A549 (cell line): ENCODE data around the gene FAM187B. TPM values are rescaled to one million over a fixed set of nuclear protein-coding genes. Genes with fewer than 3 reads are reported as not detected.

Experiments used
- ATAC-seq, 2 experiments: fragments of 200-7000 bp in 1 of 2; fragments of >200 bp in 1 of 2; cut with Nextera tagmentation in 1 of 2; cut with Tn5 transposase in 1 of 2; 3 replicates each; pipeline versions ENCODE4 v1.8.0 to v1.9.1; 2018 to 2020; ENCODE audit warnings: mild to moderate bottlenecking in 1 of 2, moderate library complexity in 1 of 2
- CTCF ChIA-PET: fragments of 300-600 bp; sonication (Branson Sonifier 250); formaldehyde crosslinking; extraction: SDS; loops from one replicate; lab custom pipeline; 2021; ENCODE audit warnings: antibody characterized with exemption, inconsistent platforms; lab: Yijun Ruan, JAX
- POLR2A ChIA-PET: fragments of 350-600 bp; formaldehyde crosslinking; extraction: SDS; loops from one replicate; lab custom pipeline; 2021; ENCODE audit warnings: antibody characterized with exemption, inconsistent platforms; lab: Yijun Ruan, JAX
- DNase-seq, 2 experiments: peaks; one replicate each; pipeline versions ENCODE4 v3.0.0 to v3.0.0-alpha.2; 2011 to 2016; ENCODE audit warnings: low read depth in 1 of 2, low spot score in 1 of 2
- FAIRE-seq: peaks from 2 replicates; lab custom pipeline; 2011; peaks lifted over from hg19 to GRCh38; lab: Jason Lieb, UNC
- H3K27ac ChIP-seq, 2 experiments: fragments of >200 bp; sonication (Bioruptor Twin); formaldehyde crosslinking; 3 replicates each; pipeline ENCODE4 v1.5.1; 2016 to 2017
- H3K4me1 ChIP-seq: fragments of >200 bp; sonication (Bioruptor Twin); formaldehyde crosslinking; 3 replicates; pipeline ENCODE4 v1.6.1; 2016
- H3K4me2 ChIP-seq: fragments of >200 bp; sonication (Bioruptor Twin); formaldehyde crosslinking; 3 replicates; pipeline ENCODE4 v1.6.1; 2016
- H3K4me3 ChIP-seq: fragments of >200 bp; sonication (Bioruptor Twin); formaldehyde crosslinking; 3 replicates; pipeline ENCODE4 v1.5.1; 2016
- H3K9me3 ChIP-seq: fragments of >200 bp; sonication (Bioruptor Twin); formaldehyde crosslinking; 3 replicates; pipeline ENCODE4 v1.6.1; 2016
- ATOH8 ChIP-seq: fragments of 250-450 bp; sonication (Bioruptor Pico); IDR thresholded peaks from 2 replicates; pipeline ENCODE4 v1.5.0; 2020; ENCODE audit warnings: low read depth, mild to moderate bottlenecking, moderate library complexity
- BCL3 ChIP-seq: fragments of >200 bp; sonication (Bioruptor Twin); formaldehyde crosslinking; IDR thresholded peaks from 3 replicates; pipeline ENCODE4 v1.6.1; 2016
- BHLHE40 ChIP-seq: IDR thresholded peaks from 2 replicates; pipeline ENCODE4 v1.6.1; 2012; ENCODE audit warnings: low read depth, low read length, inconsistent platforms
- CBX2 ChIP-seq: fragments of 200-600 bp; sonication (generic); IDR thresholded peaks from 2 replicates; pipeline ENCODE4 v1.6.1; 2016; ENCODE audit warnings: low read depth, mild to moderate bottlenecking, borderline replicate concordance
- CBX8 ChIP-seq: fragments of 200-600 bp; sonication (generic); IDR thresholded peaks from 2 replicates; pipeline ENCODE4 v1.6.1; 2016
- CTCF ChIP-seq: fragments of >200 bp; sonication (Bioruptor Twin); formaldehyde crosslinking; IDR thresholded peaks from 3 replicates; pipeline ENCODE4 v1.5.1; 2016
- E2F6 ChIP-seq: IDR thresholded peaks from 2 replicates; pipeline ENCODE4 v1.6.1; 2012; ENCODE audit warnings: low read depth, borderline replicate concordance
- HDAC2 ChIP-seq: fragments of 200-600 bp; sonication (generic); IDR thresholded peaks from 2 replicates; pipeline ENCODE4 v1.6.1; 2016
- HES2 ChIP-seq: fragments of >200 bp; sonication (Bioruptor Twin); formaldehyde crosslinking; IDR thresholded peaks from 2 replicates; pipeline ENCODE4 v1.6.1; 2016
- HMGXB4 ChIP-seq: fragments of 250-450 bp; sonication (Bioruptor Pico); IDR thresholded peaks from 2 replicates; pipeline ENCODE4 v1.5.0; 2021; ENCODE audit warnings: mild to moderate bottlenecking, moderate library complexity, borderline replicate concordance
- HOXA7 ChIP-seq: fragments of 250-450 bp; sonication (Bioruptor Pico); IDR thresholded peaks from 2 replicates; pipeline ENCODE4 v1.5.0; 2020; ENCODE audit warnings: mild to moderate bottlenecking, moderate library complexity
- HOXB13 ChIP-seq: fragments of 250-450 bp; sonication (Bioruptor Pico); IDR thresholded peaks from 2 replicates; pipeline ENCODE4 v1.5.0; 2020; ENCODE audit warnings: low read depth, mild to moderate bottlenecking, moderate library complexity
- HOXB5 ChIP-seq: fragments of 250-450 bp; sonication (Bioruptor Pico); IDR thresholded peaks from 2 replicates; pipeline ENCODE4 v1.5.0; 2020; ENCODE audit warnings: mild to moderate bottlenecking, moderate library complexity
- JUNB ChIP-seq: fragments of >200 bp; sonication (Bioruptor Twin); formaldehyde crosslinking; IDR thresholded peaks from 2 replicates; pipeline ENCODE4 v1.6.1; 2016
- MAX ChIP-seq: IDR thresholded peaks from 2 replicates; pipeline ENCODE4 v1.6.1; 2012
- MYC ChIP-seq: IDR thresholded peaks from 2 replicates; pipeline ENCODE4 v1.6.1; 2012; ENCODE audit warnings: mild to moderate bottlenecking, inconsistent platforms, low read length, improper control_type of control experiment, borderline replicate concordance
- NFE2L2 ChIP-seq: fragments of 150-350 bp; conservative IDR thresholded peaks from 2 replicates; pipeline ENCODE4 v1.6.1; 2014; ENCODE audit warnings: low read length
- NPAS2 ChIP-seq: fragments of 250-450 bp; sonication (Bioruptor Pico); IDR thresholded peaks from 2 replicates; pipeline ENCODE4 v1.8.0; 2022; ENCODE audit warnings: mild to moderate bottlenecking, moderate library complexity, borderline replicate concordance
- POLR2A ChIP-seq: IDR thresholded peaks from 2 replicates; pipeline ENCODE4 v1.6.1; 2012; ENCODE audit warnings: mild to moderate bottlenecking, low read length
- POLR2AphosphoS2 ChIP-seq: conservative IDR thresholded peaks from 2 replicates; pipeline ENCODE4 v1.6.1; 2012; ENCODE audit warnings: low read length, improper control_type of control experiment, inconsistent platforms
- RAD21 ChIP-seq, 2 experiments: fragments of >200 bp in 1 of 2; sonication (Bioruptor Twin) in 1 of 2; formaldehyde crosslinking in 1 of 2; IDR thresholded peaks in 1 of 2; conservative IDR thresholded peaks in 1 of 2; 2 replicates in 1 of 2; 3 replicates in 1 of 2; pipeline ENCODE4 v1.6.1; 2012 to 2018; ENCODE audit warnings: inconsistent platforms in 1 of 2
- RARB ChIP-seq: fragments of 250-450 bp; sonication (Bioruptor Pico); IDR thresholded peaks from 2 replicates; pipeline ENCODE4 v1.8.0; 2021; ENCODE audit warnings: mild to moderate bottlenecking, moderate library complexity
- RCOR1 ChIP-seq: fragments of 150-350 bp; IDR thresholded peaks from 2 replicates; pipeline ENCODE4 v1.6.1; 2014; ENCODE audit warnings: antibody characterized with exemption, low read length, low read depth
- TFCP2L1 ChIP-seq: fragments of 250-450 bp; sonication (Bioruptor Pico); IDR thresholded peaks from 2 replicates; pipeline ENCODE4 v1.5.0; 2021; ENCODE audit warnings: mild to moderate bottlenecking
- TP53 ChIP-seq: fragments of 250-450 bp; sonication (Bioruptor Pico); IDR thresholded peaks from 2 replicates; pipeline ENCODE4 v1.5.0; 2021; ENCODE audit warnings: mild to moderate bottlenecking, moderate library complexity
- USF2 ChIP-seq: fragments of 450-650 bp; IDR thresholded peaks from 2 replicates; pipeline ENCODE4 v1.6.1; 2014; ENCODE audit warnings: antibody characterized with exemption
- ZC3H11A ChIP-seq: fragments of 450-650 bp; IDR thresholded peaks from 2 replicates; pipeline ENCODE4 v1.6.1; 2014; ENCODE audit warnings: antibody characterized with exemption, mild to moderate bottlenecking
- ZSCAN20 ChIP-seq: fragments of 250-450 bp; sonication (Bioruptor Pico); IDR thresholded peaks from 2 replicates; pipeline ENCODE4 v1.8.0; 2022; ENCODE audit warnings: mild to moderate bottlenecking, moderate library complexity
- WGBS: methylation state at CpG from one replicate; pipeline ENCODE4 v1.1.6; 2017; ENCODE audit errors: missing lambda C conversion rate; 5-methylcytosine and 5-hydroxymethylcytosine counted together
- polyA plus RNA-seq, 4 experiments: library from polyadenylated mRNA; depleted of rRNA in 3 of 4; stranded (reverse); fragments of >200 nt; fragmentation: RNase III in 1 of 4; extraction: RNeasy Plus Mini Kit Qiagen cat#74134 plus additional on column Dnase treatment in 1 of 4; gene quantifications; 2 replicates in 3 of 4; 3 replicates in 1 of 4; pipeline ENCODE4 v1.2.3, GENCODE V29; 2011 to 2017

FAM187B gene
- polyA plus RNA-seq, 2 of the 4 experiments (the other 2 are of a cell fraction): not detected

- Histone ChIP-seq H3K4me2 (no peak overlapping the region), H3K9me3 (no peaks in the 10 kb centered on the region), H3K4me3 (no peak overlapping the region), H3K27ac (no peak overlapping the region), H3K4me1 (no peaks in the 10 kb centered on the region)
- ChIA-PET CTCF (interaction anchor here (0.6 to 2.9 kb wide), 9 partner anchors 10 to 195 kb away, joined by 3 to 12 read pairs (median 6); partner anchors contain the start of gene FXYD7), POLR2A (no interaction called here)
- 2% methylated on average over 2 of the region's 2 CpGs for WGBS
- FAIRE-seq (no peak), DNase-seq (no peak), ATAC-seq (no peak)
- no peak for TF ChIP-seq MYC
- no peak for TF ChIP-seq USF2
- no peak for TF ChIP-seq POLR2AphosphoS2
- TF ChIP-seq E2F6: no peak
- TF ChIP-seq HDAC2: no peak
- no peak for TF ChIP-seq POLR2A
- no peak for TF ChIP-seq BHLHE40
- no peak for TF ChIP-seq JUNB
- no peak for TF ChIP-seq RCOR1
- no peak for TF ChIP-seq TFCP2L1 (CRISPR knock-in tag)
- TF ChIP-seq HOXB5: no peak
- no peak for TF ChIP-seq HOXB13 (CRISPR knock-in tag)
- TF ChIP-seq CBX8: no peak
- no peak for TF ChIP-seq HMGXB4
Observed at GRCh38 chr19:35256566-35256965, 28.0 kb upstream of the FAM187B start.

- WGBS: 69% methylated on average over 17 of the region's 17 CpGs
- FAIRE-seq: no peak
- CTCF ChIA-PET: interaction anchor here (0.7 to 2.3 kb wide), 8 partner anchors 11 to 282 kb away, joined by 3 to 11 read pairs (median 4); no protein-coding TSS in a partner anchor
- TF ChIP-seq ZC3H11A (no peak), E2F6 (no peak), NPAS2 (CRISPR knock-in tag) (no peak), ZSCAN20 (CRISPR knock-in tag) (no peak), RARB (CRISPR knock-in tag) (no peak), BCL3 (no peak), CTCF (no peak), HES2 (no peak), TP53 (no peak), BHLHE40 (no peak), NFE2L2 (no peak), TFCP2L1 (CRISPR knock-in tag) (no peak), HOXA7 (CRISPR knock-in tag) (no peak), MAX (no peak), CBX2 (no peak), ATOH8 (CRISPR knock-in tag) (no peak), RAD21 (conservative IDR thresholded peaks at IDR 0.05 in 1 of 2, IDR thresholded peaks at IDR 0.05 in 1 of 2) (no peak), HOXB5 (no peak)
Observed at GRCh38 chr19:35254341-35255297, 26.1 kb upstream of the FAM187B start.

More at GRCh38 chr19:35254341-35255297, 26.1 kb upstream of the FAM187B start:
- ATAC-seq: no peak
- Histone ChIP-seq H3K4me2 (no peak overlapping the region), H3K4me1 (no peaks in the 10 kb centered on the region), H3K9me3 (no peaks in the 10 kb centered on the region), H3K4me3 (no peak overlapping the region), H3K27ac (no peak overlapping the region)
- POLR2A ChIA-PET: interaction anchor here (1.4 kb wide), 1 partner anchor 10 kb away, joined by 4 read pairs; no protein-coding TSS in a partner anchor
- DNase-seq: no peak
